Fibroblast of peridontal ligament (primary cell): ENCODE results near the gene SPACA7.
A peak's percentile ranks its signal among the peaks of the same experiment; 100 is the strongest.
"Not testable (repeated sequence)": the region's sequence is repeated elsewhere in the genome, so short reads cannot be mapped to it uniquely, and the experiment has no call there.

Experiments
- DNase-seq: peaks from one replicate; pipeline ENCODE4 v3.0.0-alpha.2; 2010; ENCODE audit errors: extremely low read depth

Gene SPACA7

GRCh38 chr13:112424098-112424497 lies 47.9 kb downstream of the SPACA7 start:
- DNase-seq = no peak

DNA sequence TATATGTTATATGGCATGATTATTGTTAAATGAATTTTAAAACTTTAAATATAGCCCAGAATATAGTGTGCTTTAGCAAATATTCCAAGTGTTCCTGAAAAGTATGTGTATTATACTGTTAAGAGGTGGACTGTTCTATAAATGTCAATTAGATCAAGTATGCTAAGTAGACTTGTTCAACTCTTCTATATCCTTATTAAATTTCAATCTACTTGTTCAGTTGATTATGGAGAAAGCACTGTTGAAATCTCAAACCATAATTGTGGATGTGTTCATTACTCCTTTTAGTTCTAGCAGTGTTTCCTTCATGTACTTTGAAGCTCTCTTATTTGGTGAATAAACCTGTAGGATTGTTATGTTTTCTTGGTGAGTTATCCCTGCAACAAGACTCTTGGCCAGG lies 52.5 kb downstream of the SPACA7 start:
- DNase-seq = no peak

DNA sequence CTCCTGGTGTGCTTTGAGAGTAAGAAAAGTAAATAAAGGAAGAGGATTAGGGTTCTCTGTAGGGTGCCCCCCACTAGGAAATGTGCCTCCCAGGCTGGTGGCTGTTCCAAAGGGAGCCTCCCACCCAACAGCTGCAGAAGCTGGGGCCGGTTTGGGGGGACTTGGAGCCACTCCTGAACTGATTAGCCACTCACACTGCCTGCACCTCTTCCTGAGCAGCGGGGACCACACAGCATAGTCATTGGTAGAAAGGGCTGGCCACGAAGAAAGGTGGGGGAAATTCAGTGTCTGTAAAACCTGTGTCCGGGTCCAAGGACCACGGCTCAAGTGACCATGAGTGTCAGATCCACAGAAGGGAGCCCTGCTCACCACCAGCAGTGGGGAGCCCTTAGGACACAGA lies 55.6 kb downstream of the SPACA7 start:
- DNase-seq = no peak

DNA sequence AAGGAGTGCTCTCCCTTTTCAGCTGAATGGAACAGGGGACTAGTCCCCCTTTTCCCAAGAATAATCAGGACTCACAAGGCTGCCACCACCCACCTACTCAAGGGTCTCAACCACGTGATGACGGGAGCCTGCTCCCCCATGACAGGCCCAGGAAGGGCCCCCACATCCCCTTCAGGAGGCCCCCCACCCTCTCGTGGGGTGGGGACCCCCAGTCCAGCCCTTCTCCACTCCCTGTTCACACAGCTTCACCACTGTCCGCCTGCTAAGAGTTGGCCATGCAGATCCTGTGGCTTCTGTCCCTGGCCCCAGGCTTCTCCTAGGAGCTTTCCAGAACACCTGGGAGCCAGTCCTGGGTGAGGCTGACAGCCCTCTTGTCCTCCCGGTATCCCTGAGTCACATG lies 56.6 kb downstream of the SPACA7 start:
- DNase-seq = not testable (repeated sequence)

DNA sequence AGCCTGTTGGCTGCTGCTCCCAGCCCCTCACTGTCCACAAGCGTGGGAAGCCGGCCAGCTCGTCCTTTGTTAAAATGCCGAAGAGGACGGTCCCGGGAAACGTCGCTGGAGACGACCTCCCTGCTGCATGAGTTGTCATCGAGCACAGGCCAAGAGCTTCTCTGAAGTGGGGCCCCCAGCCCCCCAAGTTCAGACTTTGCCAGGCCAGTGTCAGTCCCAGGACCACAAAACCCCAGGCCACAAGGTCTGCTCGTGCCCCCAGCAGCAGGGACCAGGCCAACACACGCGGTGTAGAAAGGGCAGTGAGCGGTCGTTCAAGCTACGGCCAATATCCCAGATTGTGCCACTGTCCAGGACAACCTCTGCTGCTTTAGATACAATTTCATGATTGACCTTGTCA lies 57.4 kb downstream of the SPACA7 start:
- DNase-seq = not testable (repeated sequence)

GRCh38 chr13:112434032-112434431 lies 57.9 kb downstream of the SPACA7 start:
- no peak for DNase-seq

- DNase-seq = no peak
These were observed 58.9 kb downstream of the SPACA7 start for GRCh38 chr13:112434937-112435523.

- no peak for DNase-seq
These were observed 59.8 kb downstream of the SPACA7 start for GRCh38 chr13:112435973-112436372.

DNA sequence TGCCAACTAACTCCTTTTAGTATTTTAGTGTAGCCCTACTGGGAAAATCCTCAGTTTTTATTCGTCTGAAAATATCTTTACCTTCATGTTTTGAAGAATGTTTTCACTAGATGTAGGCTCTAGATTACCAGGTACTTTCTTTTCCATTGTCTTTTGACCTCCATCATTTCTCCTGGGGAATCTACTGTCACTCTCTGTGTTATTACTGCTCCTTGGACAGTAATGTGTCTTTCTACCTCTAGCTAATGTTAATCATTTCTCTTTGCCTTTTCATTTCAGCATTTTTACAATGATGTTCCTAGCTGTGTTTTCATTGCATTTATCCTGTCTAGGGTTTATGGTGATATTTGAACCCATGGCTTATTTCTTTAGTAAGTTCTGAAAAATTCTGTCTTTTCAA lies 61.9 kb downstream of the SPACA7 start:
- no peak for DNase-seq

GRCh38 chr13:112438515-112438914 lies 62.4 kb downstream of the SPACA7 start:
- no peak for DNase-seq

DNA sequence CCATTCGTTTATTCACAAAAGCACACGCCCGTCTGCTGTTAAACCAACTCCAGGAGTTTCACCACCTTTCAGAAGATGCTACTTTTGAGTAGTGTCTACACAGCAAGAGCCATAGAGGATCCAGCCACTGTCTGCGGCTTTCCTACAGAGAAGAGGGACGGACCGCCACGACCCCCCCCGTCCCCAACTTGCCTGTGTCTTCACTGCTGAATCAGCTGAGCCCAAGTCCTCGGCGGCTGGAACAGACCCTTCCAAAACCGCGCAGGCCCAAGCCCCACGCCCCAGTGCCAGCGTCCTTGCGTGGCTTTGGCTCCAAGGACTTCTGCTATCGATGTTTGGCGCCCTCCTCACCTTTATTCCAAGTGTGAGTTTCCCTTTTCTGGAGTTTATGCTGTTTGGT lies 65.1 kb downstream of the SPACA7 start:
- DNase-seq = no peak

DNA sequence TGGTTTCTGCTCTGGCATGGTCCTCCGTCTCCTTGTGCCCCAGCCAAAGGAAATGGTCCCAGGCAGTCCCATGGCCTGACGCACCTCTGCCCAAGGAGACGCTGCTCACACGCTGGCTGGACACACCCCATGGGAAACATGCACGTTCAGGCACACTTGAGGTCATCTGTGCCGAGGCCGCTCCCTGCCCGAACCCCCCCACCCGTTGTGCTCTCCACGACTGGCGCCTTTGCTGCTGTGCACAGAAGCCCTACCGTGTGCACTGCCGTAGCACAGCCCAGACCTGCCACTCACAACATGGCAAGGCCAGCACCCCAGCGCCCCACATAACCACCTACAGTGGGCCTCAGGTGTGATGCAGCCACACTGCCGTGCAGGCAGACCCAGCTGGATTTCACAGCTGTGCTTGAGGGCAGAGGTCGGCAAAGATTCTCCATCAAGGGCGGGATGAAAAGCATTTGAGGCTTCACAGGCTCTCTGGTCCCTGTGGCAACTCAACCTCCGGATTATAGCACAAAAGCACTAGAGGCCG lies 65.7 kb downstream of the SPACA7 start:
- no peak for DNase-seq

GRCh38 chr13:112442483-112443090 lies 66.4 kb downstream of the SPACA7 start:
- no peak for DNase-seq

GRCh38 chr13:112443191-112443994 lies 67.2 kb downstream of the SPACA7 start:
- no peak for DNase-seq

- peak; percentile 23 for DNase-seq
These were observed 67.8 kb downstream of the SPACA7 start for GRCh38 chr13:112443995-112444311.

DNA sequence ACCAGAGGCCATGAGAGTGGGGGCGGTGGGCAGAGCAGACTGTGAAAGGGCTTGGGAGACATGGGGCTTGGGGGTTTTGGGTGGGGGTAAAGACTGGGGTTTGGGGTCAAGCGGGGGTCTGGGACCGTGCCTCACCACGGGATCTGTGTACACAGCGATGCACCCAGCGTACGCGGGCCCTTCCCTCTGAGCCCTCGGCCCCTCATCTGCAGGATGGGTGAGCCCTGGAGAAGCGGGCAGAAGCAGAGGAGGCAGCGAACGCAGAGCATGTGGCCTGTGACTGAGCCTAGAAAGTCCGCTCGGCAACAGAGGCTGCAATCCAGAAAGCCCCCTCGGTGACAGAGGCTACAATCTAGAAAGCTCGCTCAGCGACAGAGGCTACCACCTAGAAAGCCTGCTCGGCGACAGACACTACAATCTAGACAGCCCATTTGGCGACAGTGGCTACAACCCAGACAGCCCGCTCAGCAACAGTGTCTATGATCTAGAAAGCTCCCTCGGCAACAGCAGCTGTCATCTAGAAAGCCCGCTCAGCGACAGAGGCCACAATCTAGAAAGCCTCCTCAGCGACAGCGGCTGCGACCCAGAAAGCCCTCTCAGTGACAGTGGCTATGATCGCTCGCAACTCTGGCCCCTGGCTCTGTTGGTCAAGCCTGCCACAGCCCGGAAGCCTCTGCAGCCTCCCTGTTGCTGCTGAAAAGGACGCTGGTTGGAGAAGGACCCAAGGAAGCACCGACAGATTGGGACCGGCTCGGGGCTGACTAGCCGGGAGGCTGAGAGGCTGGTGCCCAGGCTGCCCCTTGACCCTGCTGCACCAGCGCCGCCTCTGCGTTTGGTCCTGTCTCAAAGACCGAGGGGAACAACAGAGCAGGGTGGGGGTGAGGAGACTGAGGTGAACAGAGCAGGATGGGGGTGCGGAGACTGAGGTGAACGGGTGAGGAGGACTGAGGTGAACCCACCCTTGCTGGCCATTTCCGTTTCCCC lies 68.6 kb downstream of the SPACA7 start:
- DNase-seq = no peak

- no peak for DNase-seq
These were observed 69.5 kb downstream of the SPACA7 start for GRCh38 chr13:112445411-112446271.

DNA sequence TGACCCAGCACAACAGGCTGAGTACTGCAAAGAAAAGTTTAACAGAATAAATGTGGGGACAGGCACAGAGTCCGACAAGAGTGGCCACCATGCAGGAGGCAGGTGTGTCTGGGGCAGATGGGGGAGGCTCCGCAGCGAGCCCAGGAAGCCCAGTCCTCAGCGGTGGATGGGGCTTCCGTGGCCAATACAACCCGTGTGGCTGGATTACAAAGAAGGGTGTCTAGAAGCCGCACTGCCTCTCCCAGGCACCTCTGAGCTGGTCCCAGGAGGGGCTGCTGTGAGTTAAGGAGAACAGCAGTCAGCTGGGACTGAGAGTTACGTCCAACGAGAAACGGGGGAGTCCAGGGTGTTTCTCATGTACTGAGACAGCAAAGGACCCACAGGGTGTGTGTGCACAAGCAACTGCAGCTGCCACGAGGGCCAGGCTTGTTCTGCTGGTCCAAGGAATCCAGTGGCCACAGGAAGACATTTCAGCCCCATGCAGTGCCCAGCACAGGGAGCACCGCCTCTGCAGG lies 70.2 kb downstream of the SPACA7 start:
- no peak for DNase-seq

DNA sequence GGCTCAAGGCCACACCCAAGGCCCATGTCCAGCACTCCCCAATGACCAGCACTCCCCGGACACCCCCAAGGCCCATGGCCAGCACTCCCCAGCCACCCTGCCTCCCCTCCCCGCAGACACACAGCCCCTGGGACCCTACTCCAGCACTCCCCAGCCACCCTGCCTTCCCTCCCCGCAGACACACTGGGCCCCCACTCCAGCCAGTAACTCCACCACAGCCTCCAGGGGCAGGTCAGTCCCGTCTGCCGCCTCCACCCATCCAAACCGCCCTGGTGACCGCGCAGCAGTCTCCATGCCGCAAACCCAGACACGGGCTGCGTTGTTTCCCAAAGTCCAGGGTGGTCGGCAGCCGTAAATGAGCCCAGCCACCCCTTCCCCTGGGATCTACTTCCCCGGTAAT lies 70.7 kb downstream of the SPACA7 start:
- DNase-seq = no peak

DNA sequence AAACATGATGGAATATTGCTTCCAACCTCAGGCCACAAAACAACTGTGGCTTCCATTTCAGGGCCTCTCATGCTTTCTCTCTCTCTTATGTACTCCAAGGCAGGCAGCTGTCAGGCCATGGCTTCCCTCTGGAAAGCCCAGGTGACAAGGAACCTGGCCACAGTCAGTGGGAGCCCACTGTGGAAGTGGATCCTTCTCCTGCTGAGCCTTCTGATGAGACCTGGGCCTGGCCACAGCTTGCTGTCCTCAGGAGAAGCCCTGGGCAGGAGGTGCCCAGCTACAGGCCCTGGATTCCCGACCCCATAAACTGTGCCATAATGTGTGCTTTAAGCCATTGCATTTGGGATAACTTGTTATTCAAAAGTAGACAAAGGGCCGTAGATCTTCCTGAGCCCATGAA lies 71.2 kb downstream of the SPACA7 start:
- no peak for DNase-seq
